Left lung (tissue), 10 donors: ENCODE results near the gene MXD4. TPM values are rescaled to one million over a fixed set of nuclear protein-coding genes. Genes with fewer than 3 reads are reported as not detected.
A peak's percentile ranks its signal among the peaks of the same experiment; 100 is the strongest.

ENCODE experiments used
- ATAC-seq: fragments of 200-7000 bp; cut with Tn5 transposase; one replicate; pipeline ENCODE4 v1.9.1; 2020; ENCODE audit warnings: moderate library complexity
- DNase-seq, 4 donors: peaks; one replicate each; pipeline ENCODE4 v3.0.0-alpha.2; 2013 to 2020
- H3K27ac ChIP-seq, 2 donors: fragments of 200-600 bp; sonication (generic) in 1 of 2; one replicate each; pipeline versions ENCODE4 v1.5.0 to v1.8.0; 2020 to 2021
- H3K27me3 ChIP-seq, 2 donors: fragments of 200-600 bp; sonication (generic) in 1 of 2; one replicate each; pipeline versions ENCODE4 v1.5.0 to v1.8.0; 2020 to 2021
- H3K36me3 ChIP-seq, 2 donors: fragments of 200-600 bp; sonication (generic) in 1 of 2; one replicate each; pipeline versions ENCODE4 v1.5.0 to v1.8.0; 2020 to 2021
- H3K4me1 ChIP-seq, 2 donors: fragments of 200-600 bp; one replicate each; pipeline ENCODE4 v1.8.0; 2021
- H3K4me3 ChIP-seq, 2 donors: fragments of 200-600 bp; sonication (generic) in 1 of 2; one replicate each; pipeline versions ENCODE4 v1.5.0 to v1.8.0; 2020 to 2021; ENCODE audit warnings: mild to moderate bottlenecking in 1 of 2
- H3K9me3 ChIP-seq, 2 donors: fragments of 200-600 bp; sonication (generic) in 1 of 2; one replicate each; pipeline versions ENCODE4 v1.5.0 to v1.8.0; 2020 to 2021
- intact Hi-C, 2 donors: fragments of 100-400 bp; cut with DNase I; formaldehyde crosslinking; loops; one replicate each; pipeline versions ENCODE4 v1.11.2 to v1.14.2; 2022
- polyA plus RNA-seq, 6 donors: library from polyadenylated mRNA; unstranded; fragments of 120-200 nt; gene quantifications; one replicate each; pipeline ENCODE4 v1.2.1, GENCODE V29; 2013; ENCODE audit not compliant: insufficient read length in 6 of 6
- total RNA-seq, 2 donors: library from RNA; stranded (reverse); fragmentation: NEBNext Ultra II Directional; extraction: Animal tissue kit (Norgen Biotek cat#: 25700); gene quantifications; one replicate each; pipeline ENCODE4 v1.2.1, GENCODE V29; 2021
- TF ChIP-seq, protein P1 (sequence below), 2 donors: fragments of 200-600 bp; sonication (generic) in 1 of 2; IDR thresholded peaks; one replicate each; pipeline versions ENCODE4 v1.5.0 to v1.8.0; 2021; ENCODE audit warnings: antibody characterized with exemption in 2 of 2
- donor health status: DM: no; HTN: yes; CAD: no.
- donor health status: DM: no; HTN: no; CAD: no.

MXD4 gene
- total and polyA plus RNA-seq, 8 donors = 52.4 to 113 (median 81.9) TPM

DNA sequence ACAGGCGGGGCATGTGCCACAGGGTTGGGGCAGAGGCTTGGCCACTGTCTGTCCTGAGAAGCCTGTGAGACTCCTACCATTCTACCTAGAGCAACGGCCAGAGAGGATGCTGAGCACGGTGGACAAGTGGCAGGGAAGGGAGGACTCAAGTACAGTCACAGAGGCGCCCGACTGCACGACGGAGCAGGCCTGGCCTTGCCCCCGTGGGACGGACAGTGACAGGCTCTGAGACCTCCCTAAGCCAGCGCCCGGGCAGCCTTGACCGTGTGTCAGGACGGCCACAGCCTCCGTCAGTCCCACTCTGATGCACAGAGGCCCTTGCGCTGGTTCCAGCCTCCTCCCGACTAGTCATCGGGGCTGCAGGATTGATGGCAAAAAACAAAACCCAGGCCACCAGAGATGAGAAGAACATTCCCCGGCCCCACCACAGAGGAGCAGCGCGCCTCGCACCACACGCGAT lies 36.7 kb upstream of the MXD4 start:
- Histone ChIP-seq H3K27me3 (no peaks in the 10 kb centered on the region), H3K4me1 (no peaks in the 10 kb centered on the region), H3K4me3 (no peak overlapping the region), H3K36me3 (no peaks in the 10 kb centered on the region), H3K9me3 (peaks cover 0 to 4% of the 10 kb centered on the region in 2 donors), H3K27ac (no peak overlapping the region)
- ATAC-seq (no peak), DNase-seq (no peak)
- TF ChIP-seq, protein P1, sequence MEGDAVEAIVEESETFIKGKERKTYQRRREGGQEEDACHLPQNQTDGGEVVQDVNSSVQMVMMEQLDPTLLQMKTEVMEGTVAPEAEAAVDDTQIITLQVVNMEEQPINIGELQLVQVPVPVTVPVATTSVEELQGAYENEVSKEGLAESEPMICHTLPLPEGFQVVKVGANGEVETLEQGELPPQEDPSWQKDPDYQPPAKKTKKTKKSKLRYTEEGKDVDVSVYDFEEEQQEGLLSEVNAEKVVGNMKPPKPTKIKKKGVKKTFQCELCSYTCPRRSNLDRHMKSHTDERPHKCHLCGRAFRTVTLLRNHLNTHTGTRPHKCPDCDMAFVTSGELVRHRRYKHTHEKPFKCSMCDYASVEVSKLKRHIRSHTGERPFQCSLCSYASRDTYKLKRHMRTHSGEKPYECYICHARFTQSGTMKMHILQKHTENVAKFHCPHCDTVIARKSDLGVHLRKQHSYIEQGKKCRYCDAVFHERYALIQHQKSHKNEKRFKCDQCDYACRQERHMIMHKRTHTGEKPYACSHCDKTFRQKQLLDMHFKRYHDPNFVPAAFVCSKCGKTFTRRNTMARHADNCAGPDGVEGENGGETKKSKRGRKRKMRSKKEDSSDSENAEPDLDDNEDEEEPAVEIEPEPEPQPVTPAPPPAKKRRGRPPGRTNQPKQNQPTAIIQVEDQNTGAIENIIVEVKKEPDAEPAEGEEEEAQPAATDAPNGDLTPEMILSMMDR (IDR thresholded peaks at IDR 0.05) = no peak
- intact Hi-C loops = no loop called here

DNA sequence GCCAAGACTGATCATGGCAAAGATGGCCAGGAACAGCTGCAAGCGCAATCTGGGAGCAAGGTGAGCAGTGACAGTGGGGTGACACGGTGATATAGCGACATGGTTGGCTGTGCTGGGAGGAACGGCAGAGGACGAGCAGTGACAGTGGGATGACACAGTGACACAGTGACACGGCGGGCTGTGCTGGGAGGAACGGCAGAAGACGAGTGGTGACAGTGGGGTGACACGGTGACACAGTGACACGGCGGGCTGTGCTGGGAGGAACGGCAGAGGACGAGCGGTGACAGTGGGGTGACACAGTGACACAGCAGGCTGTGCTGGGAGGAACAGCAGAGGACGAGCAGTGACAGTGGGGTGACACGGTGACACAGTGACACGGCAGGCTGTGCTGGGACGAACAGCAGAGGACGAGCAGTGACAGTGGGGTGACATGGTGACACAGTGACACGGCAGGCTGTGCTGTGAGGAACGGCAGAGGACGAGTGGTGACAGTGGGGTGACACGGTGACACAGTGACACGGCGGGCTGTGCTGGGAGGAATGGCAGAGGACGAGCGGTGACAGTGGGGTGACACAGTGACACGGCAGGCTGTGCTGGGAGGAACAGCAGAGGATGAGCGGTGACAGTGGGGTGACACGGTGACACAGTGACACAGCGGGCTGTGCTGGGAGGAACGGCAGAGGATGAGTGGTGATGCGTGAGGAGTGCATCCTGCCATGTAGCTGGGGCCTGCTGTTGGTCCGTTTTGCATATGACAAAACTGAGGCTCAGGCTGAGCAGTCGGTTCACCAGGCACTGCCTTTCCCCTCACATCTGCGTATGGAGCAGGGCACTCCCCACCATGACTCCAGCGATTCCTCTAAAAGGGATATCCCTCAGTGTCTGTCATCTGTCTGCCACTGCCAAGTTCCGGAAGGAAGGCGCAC lies 36.0 kb upstream of the MXD4 start:
- Histone ChIP-seq H3K4me1 (no peaks in the 10 kb centered on the region), H3K27ac (no peak overlapping the region), H3K36me3 (no peaks in the 10 kb centered on the region), H3K9me3 (peaks cover 0 to 4% of the 10 kb centered on the region in 2 donors), H3K27me3 (no peaks in the 10 kb centered on the region), H3K4me3 (no peak overlapping the region)
- TF ChIP-seq, protein P1 (IDR thresholded peaks at IDR 0.05) = no peak
- intact Hi-C loops = no loop called here
- DNase-seq (no peak), ATAC-seq (no peak)

DNA sequence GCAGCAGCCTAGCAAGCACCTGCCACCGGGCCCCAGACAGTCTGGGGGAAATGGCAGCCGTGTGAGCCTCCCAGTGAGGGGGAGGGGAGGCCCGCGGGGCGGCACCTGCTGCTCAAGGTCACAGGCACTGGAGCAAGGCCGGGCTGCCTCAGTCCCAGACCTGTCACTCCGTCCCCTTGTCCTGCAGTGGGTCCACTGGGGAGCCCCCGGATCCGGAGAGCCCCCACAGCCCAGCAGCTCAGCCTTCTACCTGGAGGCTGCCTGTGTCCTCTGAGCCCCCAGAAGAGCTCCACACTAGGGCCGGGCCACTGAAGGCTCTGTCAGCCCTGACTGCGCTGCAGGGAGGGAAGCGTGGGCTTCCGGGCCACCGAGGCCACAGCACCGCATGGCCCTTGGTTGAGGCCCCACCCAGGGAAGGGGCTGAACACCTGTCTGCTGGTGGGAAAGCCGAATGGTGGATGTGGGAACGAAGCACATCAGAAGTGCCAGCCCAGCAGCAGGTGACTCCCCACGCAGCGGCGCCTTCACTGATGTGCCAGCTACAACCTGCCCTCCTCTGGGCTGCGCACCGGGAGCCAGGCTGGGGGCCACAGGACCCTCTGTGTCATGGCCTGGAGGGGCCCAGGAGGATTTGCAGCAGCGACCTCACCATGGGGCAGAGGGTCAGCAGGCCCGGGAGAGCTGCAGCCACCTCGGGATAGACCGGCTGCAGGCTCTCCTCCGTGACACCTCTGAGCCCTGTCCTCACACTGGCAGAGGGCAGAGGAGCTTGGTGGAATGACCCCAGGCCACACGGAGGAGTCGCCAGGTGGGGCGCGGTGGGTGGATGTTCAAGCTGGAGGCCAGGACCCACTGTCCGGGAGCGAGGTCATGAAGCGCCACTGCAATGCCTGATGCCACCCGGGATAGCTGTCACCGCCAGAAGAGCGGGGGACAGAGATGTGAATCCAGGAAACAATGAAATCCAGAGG lies 35.0 kb upstream of the MXD4 start:
- no peak overlapping the region for H3K27ac ChIP-seq
- H3K36me3 ChIP-seq = no peaks in the 10 kb centered on the region
- ATAC-seq (no peak), DNase-seq (peak in 1 of 4 donors; percentile 73)
- intact Hi-C loops = no loop called here
- no peaks in the 10 kb centered on the region for H3K27me3 ChIP-seq
- peaks cover 0 to 4% of the 10 kb centered on the region in 2 donors for H3K9me3 ChIP-seq
- no peak overlapping the region for H3K4me3 ChIP-seq
- TF ChIP-seq, protein P1 (IDR thresholded peaks at IDR 0.05) = no peak
- no peaks in the 10 kb centered on the region for H3K4me1 ChIP-seq

DNA sequence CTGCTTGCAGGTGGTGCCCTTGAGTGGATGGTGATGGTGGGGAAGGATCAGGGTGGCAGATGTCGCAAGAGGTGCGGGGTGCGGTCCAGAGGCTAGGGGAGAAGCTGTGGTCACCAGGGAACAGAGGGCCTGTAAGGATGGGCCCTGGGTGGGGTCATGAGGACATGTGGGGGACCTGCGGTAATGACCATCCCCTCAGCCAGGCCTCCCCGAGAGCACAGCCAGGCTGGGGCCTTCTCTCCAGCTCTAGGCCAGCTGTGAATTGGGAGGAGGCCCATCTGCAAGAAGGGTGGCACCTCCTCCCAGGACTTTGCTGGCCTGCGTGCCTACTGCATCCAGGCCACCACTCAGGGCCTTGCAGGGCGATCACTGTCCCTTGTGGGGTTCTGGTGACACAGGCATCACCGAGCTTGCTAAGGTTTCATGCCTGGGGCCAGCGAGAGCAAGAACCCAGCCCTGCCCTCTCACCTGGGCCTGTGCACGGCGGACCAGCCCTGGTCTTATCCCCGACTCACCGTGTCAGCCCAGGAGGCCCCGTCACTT lies 34.1 kb upstream of the MXD4 start:
- no peaks in the 10 kb centered on the region for H3K27me3 ChIP-seq
- TF ChIP-seq, protein P1 (IDR thresholded peaks at IDR 0.05) = no peak
- H3K9me3 ChIP-seq = peaks cover 0 to 4% of the 10 kb centered on the region in 2 donors
- H3K4me1 ChIP-seq = no peaks in the 10 kb centered on the region
- DNase-seq (no peak), ATAC-seq (no peak)
- intact Hi-C loops = no loop called here
- H3K4me3 ChIP-seq = no peak overlapping the region
- no peaks in the 10 kb centered on the region for H3K36me3 ChIP-seq
- H3K27ac ChIP-seq = no peak overlapping the region
